Measurements from ENCODE around the gene C1QTNF3.
"Not testable (repeated sequence)": the region's sequence is repeated elsewhere in the genome, so short reads cannot be mapped to it uniquely, and the experiment has no call there.

C1QTNF3 gene

DNA sequence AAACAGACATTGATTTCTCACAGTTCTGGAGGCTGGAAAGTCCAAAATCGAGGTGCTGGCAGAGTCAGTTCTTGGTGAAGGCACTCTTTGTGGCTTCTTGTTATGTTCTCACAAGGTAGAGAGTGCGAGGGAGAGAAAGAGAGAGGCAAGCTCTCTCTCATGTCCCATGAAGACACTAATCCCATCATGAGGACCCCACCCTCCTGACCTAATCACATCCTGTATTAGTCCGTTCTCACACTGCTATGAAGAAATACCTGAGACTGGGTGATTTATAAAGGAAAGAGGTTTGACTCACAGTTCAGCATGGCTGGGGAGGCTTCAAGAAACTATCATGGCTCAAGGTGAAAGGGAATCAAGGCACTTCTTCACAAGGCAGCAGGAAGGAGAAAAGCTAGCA lies 29.5 kb downstream of the C1QTNF3 start:
- no peak for DNase-seq (ENCODE audit: extremely low spot score)
- ChIA-PET CTCF (interaction anchor here (1.5 to 2.1 kb wide), 2 partner anchors 13 to 16 kb away, joined by 6 to 7 read pairs; no protein-coding TSS in a partner anchor), POLR2A (no interaction called here)
- TF ChIP-seq, protein P1, sequence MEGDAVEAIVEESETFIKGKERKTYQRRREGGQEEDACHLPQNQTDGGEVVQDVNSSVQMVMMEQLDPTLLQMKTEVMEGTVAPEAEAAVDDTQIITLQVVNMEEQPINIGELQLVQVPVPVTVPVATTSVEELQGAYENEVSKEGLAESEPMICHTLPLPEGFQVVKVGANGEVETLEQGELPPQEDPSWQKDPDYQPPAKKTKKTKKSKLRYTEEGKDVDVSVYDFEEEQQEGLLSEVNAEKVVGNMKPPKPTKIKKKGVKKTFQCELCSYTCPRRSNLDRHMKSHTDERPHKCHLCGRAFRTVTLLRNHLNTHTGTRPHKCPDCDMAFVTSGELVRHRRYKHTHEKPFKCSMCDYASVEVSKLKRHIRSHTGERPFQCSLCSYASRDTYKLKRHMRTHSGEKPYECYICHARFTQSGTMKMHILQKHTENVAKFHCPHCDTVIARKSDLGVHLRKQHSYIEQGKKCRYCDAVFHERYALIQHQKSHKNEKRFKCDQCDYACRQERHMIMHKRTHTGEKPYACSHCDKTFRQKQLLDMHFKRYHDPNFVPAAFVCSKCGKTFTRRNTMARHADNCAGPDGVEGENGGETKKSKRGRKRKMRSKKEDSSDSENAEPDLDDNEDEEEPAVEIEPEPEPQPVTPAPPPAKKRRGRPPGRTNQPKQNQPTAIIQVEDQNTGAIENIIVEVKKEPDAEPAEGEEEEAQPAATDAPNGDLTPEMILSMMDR (IDR thresholded peaks at IDR 0.05; ENCODE audit: control extremely low read depth, extremely low read depth, low read depth, missing control alignments), result no peak

DNA sequence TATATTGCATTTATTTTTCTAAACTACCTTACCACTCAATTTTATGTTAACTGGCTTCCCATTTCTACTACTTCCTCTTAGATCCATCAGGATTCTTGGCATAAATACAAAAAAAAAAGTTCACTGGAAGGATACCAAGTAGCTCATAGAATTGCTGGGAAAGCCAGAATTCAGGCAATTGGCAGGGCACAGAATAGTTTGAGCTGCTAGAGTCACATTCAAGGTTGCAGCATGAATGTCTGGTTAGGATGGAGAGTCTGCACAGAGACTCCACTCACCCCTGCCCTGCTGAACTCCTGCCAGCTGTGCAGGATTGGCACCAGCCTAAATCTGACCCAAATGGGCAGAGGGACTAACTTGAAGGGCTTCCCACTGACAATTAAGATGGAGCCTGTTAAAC lies 30.2 kb downstream of the C1QTNF3 start:
- no peak for DNase-seq (ENCODE audit: extremely low spot score)
- ChIA-PET POLR2A (interaction anchor here (0.6 kb wide), 1 partner anchor 684 kb away, joined by 3 read pairs; no protein-coding TSS in a partner anchor), CTCF (interaction anchor here (0.9 to 2.1 kb wide), 4 partner anchors 9 to 17 kb away, joined by 3 to 7 read pairs (median 4); no protein-coding TSS in a partner anchor)

DNA sequence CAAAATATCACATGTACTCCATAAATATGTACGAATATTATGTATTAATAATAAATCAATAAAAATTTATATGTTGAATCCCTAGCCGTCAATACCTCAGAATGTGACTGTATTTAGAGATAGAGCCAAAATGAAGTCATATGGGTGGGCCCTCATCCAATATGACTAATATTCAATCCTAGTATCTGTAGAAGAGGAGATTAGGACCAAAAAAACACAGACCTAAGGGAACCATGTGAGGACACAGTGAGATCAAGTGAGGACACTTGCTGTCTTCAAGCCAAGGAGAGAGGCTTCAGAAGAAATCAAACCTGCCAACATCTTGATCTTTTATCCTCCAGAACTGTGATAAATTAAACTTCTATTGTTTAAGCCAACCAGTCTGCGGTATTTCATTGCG lies 31.5 kb downstream of the C1QTNF3 start:
- ChIA-PET CTCF (interaction anchor here (1.4 to 2.1 kb wide), 2 partner anchors 11 to 14 kb away, joined by 4 to 6 read pairs; no protein-coding TSS in a partner anchor), POLR2A (no interaction called here)
- TF ChIP-seq, protein P1 (IDR thresholded peaks at IDR 0.05; ENCODE audit: control extremely low read depth, extremely low read depth, low read depth, missing control alignments), result no peak
- no peak for DNase-seq (ENCODE audit: extremely low spot score)

More for the DNA sequence above, 30.2 kb downstream of the C1QTNF3 start:
- TF ChIP-seq, protein P1 (IDR thresholded peaks at IDR 0.05; ENCODE audit: control extremely low read depth, extremely low read depth, low read depth, missing control alignments), result no peak

DNA sequence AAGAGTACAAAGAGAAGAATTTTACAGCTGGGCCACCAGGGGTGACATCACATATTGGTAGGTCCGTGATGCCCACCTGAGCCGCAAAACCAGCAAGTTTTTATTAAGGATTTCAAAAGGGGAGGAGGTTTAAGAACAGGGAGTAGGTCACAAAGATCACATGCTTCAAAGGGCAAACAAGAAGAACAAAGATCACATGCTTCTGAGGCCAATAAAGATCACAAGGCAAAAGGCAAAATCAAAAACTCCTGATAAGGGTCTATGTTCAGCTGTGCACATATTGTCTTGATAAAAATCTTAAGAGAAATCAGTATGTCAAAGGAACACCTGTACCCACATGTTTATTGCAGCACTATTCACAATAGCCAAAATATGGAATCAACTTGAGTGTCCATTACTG lies 32.9 kb downstream of the C1QTNF3 start:
- CTCF ChIA-PET; POLR2A ChIA-PET; DNase-seq (ENCODE audit: extremely low spot score): not testable (repeated sequence)

DNA sequence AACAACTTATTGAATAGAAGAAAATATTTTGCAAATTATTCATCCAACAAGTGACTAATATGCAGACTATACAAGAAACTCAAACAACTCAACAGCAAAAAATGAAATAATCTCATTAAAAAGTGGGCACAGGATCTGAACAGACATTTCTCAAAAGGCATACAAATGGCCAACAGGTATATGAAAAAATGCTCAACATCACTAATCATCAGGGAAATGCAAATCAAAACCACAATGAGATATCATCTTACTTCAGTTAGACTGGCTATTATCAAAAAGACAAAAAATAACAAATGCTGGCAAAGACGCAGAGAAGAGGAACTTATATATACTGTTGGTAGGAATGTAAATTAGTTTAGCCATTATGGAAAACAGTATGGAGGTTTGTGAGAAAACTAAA lies 33.4 kb downstream of the C1QTNF3 start:
- ChIA-PET CTCF (no interaction called here), POLR2A (no interaction called here)
- DNase-seq (ENCODE audit: extremely low spot score), result no peak
- TF ChIP-seq, protein P1 (IDR thresholded peaks at IDR 0.05; ENCODE audit: control extremely low read depth, extremely low read depth, low read depth, missing control alignments), result no peak

DNA sequence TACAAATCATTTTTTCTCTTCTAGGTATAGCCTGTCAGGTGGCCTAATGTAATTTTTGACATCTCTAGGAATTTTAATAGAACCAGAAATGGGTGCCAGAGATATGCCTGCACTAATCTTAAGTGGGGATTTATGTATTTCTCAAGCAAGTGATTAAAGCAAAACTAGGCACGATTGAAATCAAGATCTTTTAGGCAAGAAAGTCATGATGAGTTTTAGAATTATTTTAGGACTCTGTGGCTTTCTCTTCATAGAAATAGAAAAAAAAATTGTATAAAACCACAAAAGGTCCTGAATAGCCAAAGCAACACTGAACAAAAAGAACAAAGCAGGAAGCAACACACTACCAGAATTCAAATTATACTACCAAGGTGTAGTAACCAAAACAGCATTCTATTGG lies 34.2 kb downstream of the C1QTNF3 start:
- TF ChIP-seq, protein P1 (IDR thresholded peaks at IDR 0.05; ENCODE audit: control extremely low read depth, extremely low read depth, low read depth, missing control alignments), result no peak
- ChIA-PET CTCF (interaction anchor here (1.3 to 1.9 kb wide), 3 partner anchors 11 to 13 kb away, joined by 3 to 6 read pairs (median 4); no protein-coding TSS in a partner anchor), POLR2A (no interaction called here)
- no peak for DNase-seq (ENCODE audit: extremely low spot score)

DNA sequence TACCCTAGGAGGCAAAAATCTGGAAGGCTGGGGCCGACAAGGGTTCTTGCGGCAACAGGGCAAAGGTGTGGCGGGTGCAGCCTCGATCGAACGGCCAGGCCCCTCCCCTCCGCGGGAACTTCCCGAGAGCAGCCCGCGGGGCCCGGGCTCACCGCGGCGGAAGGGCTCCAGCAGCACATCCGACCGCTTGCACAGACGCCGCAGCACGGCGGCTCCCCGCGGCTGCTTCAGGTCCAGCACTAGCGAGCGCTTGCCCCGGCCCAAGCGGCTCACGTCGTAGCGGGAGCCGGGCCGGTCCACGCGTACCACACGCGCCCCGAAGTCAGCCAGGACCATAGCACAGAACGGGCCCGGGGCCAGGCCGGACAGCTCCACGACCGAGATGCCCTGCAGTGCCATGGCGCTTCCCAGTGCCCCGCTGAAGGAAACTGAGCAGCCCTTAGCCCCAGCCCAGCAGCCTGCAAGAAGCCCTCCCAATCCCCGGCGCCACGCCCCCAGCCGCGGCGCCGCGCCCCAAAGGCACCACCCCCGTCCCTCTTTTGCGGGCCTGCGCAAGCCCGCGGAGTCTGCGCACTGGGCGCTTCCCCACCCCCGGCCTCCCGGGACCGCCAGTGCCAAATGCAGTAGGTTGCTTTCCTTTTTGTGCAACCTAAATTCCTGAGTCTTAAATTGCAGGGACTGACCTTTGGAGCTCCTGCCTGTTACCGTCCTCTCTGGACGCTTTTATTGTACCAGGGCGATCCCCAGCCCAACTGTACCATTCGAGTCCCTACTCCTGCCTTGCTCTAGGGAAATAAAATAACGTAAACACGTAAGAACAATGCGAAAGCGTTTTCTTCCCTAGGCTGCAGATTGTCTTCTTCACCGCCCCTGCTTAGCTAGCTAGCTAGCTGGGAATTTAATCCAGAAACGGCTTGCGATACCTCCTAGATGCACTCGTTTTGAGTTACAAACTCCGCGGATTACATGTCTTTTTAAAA lies 35.1 kb downstream of the C1QTNF3 start, which contains the start of gene AMACR:
AMACR (minus strand) TSS at position 430 of the 980 bp plus-strand sequence; CDS start at position 399, 31 bp downstream.
- ChIA-PET CTCF (interaction anchor here (1.3 to 1.9 kb wide), 4 partner anchors 10 to 13 kb away, joined by 3 to 8 read pairs (median 5); no protein-coding TSS in a partner anchor), POLR2A (no interaction called here)
- peak; percentile 94 for DNase-seq (ENCODE audit: extremely low spot score)
- TF ChIP-seq, protein P1 (IDR thresholded peaks at IDR 0.05; ENCODE audit: control extremely low read depth, extremely low read depth, low read depth, missing control alignments), result no peak

Measured in GM10248 (cell line).